GM12878 (cell line): ENCODE measurements around the gene PRKCE. TPM values are rescaled to one million over a fixed set of nuclear protein-coding genes. Genes with fewer than 3 reads are reported as not detected.

ENCODE experiments used
- ATAC-seq: fragments of 200-7000 bp; cut with Tn5 transposase; 3 replicates; pipeline ENCODE4 v1.9.1; 2020; ENCODE audit warnings: mild to moderate bottlenecking, moderate library complexity
- BruUV-seq: library from RNA; stranded (reverse); fragments of 400-500 nt; replicated peaks from 2 replicates; lab custom pipeline; 2021; lab: Mats Ljungman, UMichigan
- CTCF ChIA-PET: fragments of 300-600 bp; sonication (Branson Sonifier 250); formaldehyde crosslinking; extraction: SDS; loops from one replicate; lab custom pipeline; 2021; ENCODE audit warnings: inconsistent platforms; lab: Yijun Ruan, JAX
- POLR2A ChIA-PET: fragments of 350-600 bp; formaldehyde crosslinking; extraction: SDS; loops from one replicate; lab custom pipeline; 2021; ENCODE audit warnings: inconsistent platforms; lab: Charles Lee
- RAD21 ChIA-PET: fragments of 300-600 bp; sonication (Branson Sonifier 250); formaldehyde crosslinking; loops from one replicate; lab custom pipeline; 2023; ENCODE audit warnings: antibody characterized with exemption; ENCODE audit not compliant: unreplicated experiment; lab: Charles Lee
- SMC1A ChIA-PET: fragments of 300-600 bp; sonication (Branson Sonifier 250); formaldehyde crosslinking; loops from one replicate; lab custom pipeline; 2023; ENCODE audit not compliant: unreplicated experiment, uncharacterized antibody; lab: Charles Lee
- DNase-seq: peaks from one replicate; pipeline ENCODE4 v3.0.0-alpha.2; 2011; ENCODE audit warnings: low read depth, low spot score
- FAIRE-seq: peaks from 3 replicates; lab custom pipeline; 2011; peaks lifted over from hg19 to GRCh38; lab: Jason Lieb, UNC
- H2AFZ ChIP-seq: 2 replicates; pipeline ENCODE4 v1.6.0; 2011; ENCODE audit warnings: low read depth, low read length, control low read depth; ENCODE audit not compliant: control insufficient read depth
- H3K27ac ChIP-seq: 2 replicates; pipeline ENCODE4 v1.5.1; 2011; ENCODE audit warnings: control low read depth; ENCODE audit not compliant: control insufficient read depth, insufficient read depth
- H3K27me3 ChIP-seq, 2 experiments: replicated peaks in 1 of 2; 2 replicates each; pipeline versions ENCODE4 v1.6.0 to v1.6.1; 2011; ENCODE audit warnings: low read length in 1 of 2; ENCODE audit not compliant: control insufficient read depth in 2 of 2, insufficient read depth in 2 of 2
- H3K36me3 ChIP-seq, 2 experiments: 2 replicates each; pipeline ENCODE4 v1.5.1; 2011; ENCODE audit warnings: low read length in 1 of 2; ENCODE audit not compliant: control insufficient read depth in 2 of 2, insufficient read depth in 2 of 2
- H3K4me1 ChIP-seq: 2 replicates; pipeline ENCODE4 v1.6.1; 2011; ENCODE audit warnings: mild to moderate bottlenecking, low read length, moderate library complexity, mixed read lengths; ENCODE audit not compliant: control insufficient read depth, insufficient read depth
- H3K4me2 ChIP-seq: 2 replicates; pipeline ENCODE4 v1.6.0; 2011; ENCODE audit warnings: control low read depth; ENCODE audit not compliant: control insufficient read depth, insufficient read depth
- H3K4me3 ChIP-seq: fragments of 200-600 bp; sonication (generic); 2 replicates; pipeline ENCODE4 v1.5.1; 2016
- H3K79me2 ChIP-seq: 2 replicates; pipeline ENCODE4 v1.6.0; 2011; ENCODE audit warnings: low read length; ENCODE audit not compliant: control insufficient read depth, insufficient read depth
- H3K9ac ChIP-seq: 2 replicates; pipeline ENCODE4 v1.8.0; 2011; ENCODE audit warnings: low read length, control low read depth, mixed read lengths; ENCODE audit not compliant: control insufficient read depth, insufficient read depth
- H3K9me3 ChIP-seq: replicated peaks from 3 replicates; pipeline ENCODE4 v1.5.1; 2011; ENCODE audit warnings: mild to moderate bottlenecking, low read length; ENCODE audit not compliant: control insufficient read depth, insufficient read depth
- H4K20me1 ChIP-seq: 2 replicates; pipeline ENCODE4 v1.6.0; 2011; ENCODE audit not compliant: control insufficient read depth, insufficient read depth
- BCLAF1 ChIP-seq: fragments of 450-650 bp; IDR thresholded peaks from 2 replicates; pipeline ENCODE4 v1.6.1; 2017; ENCODE audit warnings: antibody characterized with exemption, mild to moderate bottlenecking, moderate library complexity
- CHD2 ChIP-seq: IDR thresholded peaks from 2 replicates; pipeline ENCODE4 v1.6.1; 2011; ENCODE audit warnings: low read depth, low read length, improper control_type of control experiment, borderline replicate concordance
- FOS ChIP-seq: IDR thresholded peaks from 3 replicates; pipeline ENCODE4 v1.6.1; 2011; ENCODE audit warnings: borderline replicate concordance; ENCODE audit not compliant: insufficient read length; ENCODE audit errors: extremely low read depth
- KDM1A ChIP-seq: fragments of 200-600 bp; sonication (generic); IDR thresholded peaks from 2 replicates; pipeline ENCODE4 v1.6.1; 2016; ENCODE audit warnings: borderline replicate concordance
- MYB ChIP-seq: fragments of 150-350 bp; IDR thresholded peaks from 2 replicates; pipeline ENCODE4 v1.6.1; 2014; ENCODE audit warnings: mild to moderate bottlenecking, low read depth, low read length, borderline replicate concordance
- NKRF ChIP-seq: fragments of 450-650 bp; conservative IDR thresholded peaks from 2 replicates; pipeline ENCODE4 v1.6.1; 2017; ENCODE audit warnings: mild to moderate bottlenecking, moderate library complexity
- POLR2A ChIP-seq: IDR thresholded peaks from 2 replicates; pipeline ENCODE4 v1.6.1; 2011; ENCODE audit warnings: low read depth, mild to moderate bottlenecking, low read length
- RFX5 ChIP-seq: IDR thresholded peaks from 2 replicates; pipeline ENCODE4 v1.6.1; 2011; ENCODE audit warnings: low read depth, low read length, improper control_type of control experiment
- ZNF274 ChIP-seq: IDR thresholded peaks from one replicate; pipeline ENCODE4 v1.8.0; 2011; ENCODE audit not compliant: insufficient read length, insufficient read depth
- WGBS: methylation state at CpG from one replicate; pipeline ENCODE4 v1.1.6; 2016; ENCODE audit warnings: low lambda C conversion rate; ENCODE audit not compliant: insufficient replicate concordance, insufficient coverage; ENCODE audit errors: missing lambda C conversion rate; 5-methylcytosine and 5-hydroxymethylcytosine counted together
- in situ Hi-C: fragments of 300-500 bp; cut with MboI; formaldehyde crosslinking; loops from 9 replicates; pipeline ENCODE4 v1.14.3; 2018; ENCODE audit warnings: mixed read lengths
- intact Hi-C: fragments of 100-400 bp; cut with micrococcal nuclease; formaldehyde crosslinking; loops from one replicate; pipeline ENCODE4 v1.14.2; 2022; ENCODE audit not compliant: unreplicated experiment
- polyA plus RNA-seq, 11 experiments: library from polyadenylated mRNA; depleted of rRNA in 4 of 11; unstranded in 6 of 11; stranded (reverse) in 5 of 11; fragments of >200 nt; fragmentation: Nextera tagmentation in 4 of 11; fragmentation: Illumina TruSeq in 1 of 11; extraction: Ambion mirVana in 4 of 11; extraction: Trizol in 1 of 11; gene quantifications; 1 replicate in 1 of 11; 2 replicates in 10 of 11; pipeline versions ENCODE4 v1.2.1 to v1.2.3, GENCODE V29; 2011 to 2016; ENCODE audit warnings: inconsistent platforms in 2 of 11, missing spikeins in 2 of 11, low read depth in 1 of 11
- total RNA-seq, 4 experiments: library from RNA; depleted of rRNA in 3 of 4; stranded (reverse); fragments of >200 nt in 3 of 4; fragmentation: Illumina TruSeq in 1 of 4; extraction: Trizol in 1 of 4; gene quantifications; 2 replicates each; pipeline versions ENCODE4 v1.2.1 to v1.2.3, GENCODE V29; 2013 to 2021

The PRKCE gene
- total and polyA plus RNA-seq, 10 of the 15 experiments (the other 5 are each of a cell fraction or from before 2014, with no cell fraction given): 2.6 to 28.2 (median 11.3) TPM

- Histone ChIP-seq H3K4me1 (no peaks in the 10 kb centered on the region), H4K20me1 (no peaks in the 10 kb centered on the region)
- SMC1A ChIA-PET: interaction anchor here (0.9 kb wide), 1 partner anchor 11 kb away, joined by 3 read pairs; no protein-coding TSS in a partner anchor
- TF ChIP-seq KDM1A (no peak), BCLAF1 (no peak), POLR2A (no peak), NKRF (no peak), ZNF274 (no peak), MYB (no peak), RFX5 (no peak), FOS (no peak), CHD2 (no peak)
- TF ChIP-seq, all 136 proteins: peak for 0
- Histone ChIP-seq H2AFZ (no peak overlapping the region), H3K4me3 (no peak overlapping the region), H3K9ac (no peak overlapping the region), H3K9me3 (no peaks in the 10 kb centered on the region), H3K4me2 (no peak overlapping the region), H3K79me2 (no peaks in the 10 kb centered on the region), H3K27ac (no peak overlapping the region), H3K36me3 (no peaks in the 10 kb centered on the region), H3K27me3 (no peaks in the 10 kb centered on the region)
- intact Hi-C loops (no loop called here), in situ Hi-C loops (no loop called here)
- ChIA-PET POLR2A (no interaction called here), CTCF (no interaction called here), RAD21 (no interaction called here)
- DNase-seq (no peak), FAIRE-seq (no peak), ATAC-seq (no peak)
- 70% methylated on average over 5 of the region's 5 CpGs for WGBS
- BruUV-seq: no TSS peak
Observed at GRCh38 chr2:46119453-46119852, 468.0 kb downstream of the PRKCE start.
